MM.1S (cell line): ENCODE results near the gene PDE1C.

Experiments used
- EZH2 ChIP-seq: fragments of 300-600 bp; sonication (generic); optimal IDR thresholded peaks from 2 replicates; pipeline ENCODE3; 2017; ENCODE audit warnings: low read depth, mild to moderate bottlenecking, antibody characterized with exemption, low read length, mixed read lengths
- TF ChIP-seq, protein P1 (sequence below): fragments of 300-600 bp; sonication (generic); IDR thresholded peaks from 2 replicates; pipeline ENCODE4 v1.5.1; 2016; ENCODE audit warnings: antibody characterized with exemption, low read length, mixed read lengths

DNA sequence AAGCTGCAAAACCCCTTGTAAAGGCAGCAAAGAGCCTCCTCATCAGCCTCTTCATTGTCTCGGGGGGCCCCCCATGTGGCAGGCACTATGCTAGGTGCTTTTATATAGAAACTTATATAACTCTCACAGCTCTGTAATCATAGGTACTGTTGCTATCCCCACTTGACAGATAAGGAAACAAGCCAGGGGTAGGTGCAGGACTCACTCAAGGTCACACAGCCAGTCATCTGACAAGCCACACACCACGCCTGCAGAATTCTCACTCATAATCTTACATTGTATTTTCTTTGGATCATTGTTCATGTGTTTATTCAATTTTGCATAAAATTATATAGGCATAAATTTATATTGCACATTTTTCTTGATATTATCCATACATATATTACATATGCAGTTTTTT lies 217.7 kb downstream of the PDE1C start:
- no peak for TF ChIP-seq EZH2
- TF ChIP-seq, protein P1, sequence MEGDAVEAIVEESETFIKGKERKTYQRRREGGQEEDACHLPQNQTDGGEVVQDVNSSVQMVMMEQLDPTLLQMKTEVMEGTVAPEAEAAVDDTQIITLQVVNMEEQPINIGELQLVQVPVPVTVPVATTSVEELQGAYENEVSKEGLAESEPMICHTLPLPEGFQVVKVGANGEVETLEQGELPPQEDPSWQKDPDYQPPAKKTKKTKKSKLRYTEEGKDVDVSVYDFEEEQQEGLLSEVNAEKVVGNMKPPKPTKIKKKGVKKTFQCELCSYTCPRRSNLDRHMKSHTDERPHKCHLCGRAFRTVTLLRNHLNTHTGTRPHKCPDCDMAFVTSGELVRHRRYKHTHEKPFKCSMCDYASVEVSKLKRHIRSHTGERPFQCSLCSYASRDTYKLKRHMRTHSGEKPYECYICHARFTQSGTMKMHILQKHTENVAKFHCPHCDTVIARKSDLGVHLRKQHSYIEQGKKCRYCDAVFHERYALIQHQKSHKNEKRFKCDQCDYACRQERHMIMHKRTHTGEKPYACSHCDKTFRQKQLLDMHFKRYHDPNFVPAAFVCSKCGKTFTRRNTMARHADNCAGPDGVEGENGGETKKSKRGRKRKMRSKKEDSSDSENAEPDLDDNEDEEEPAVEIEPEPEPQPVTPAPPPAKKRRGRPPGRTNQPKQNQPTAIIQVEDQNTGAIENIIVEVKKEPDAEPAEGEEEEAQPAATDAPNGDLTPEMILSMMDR = no peak
